RKO (cell line): Measurements from ENCODE around the gene TBX5.

Source experiments
- DNase-seq: peaks from one replicate; pipeline ENCODE4 v3.0.0-alpha.2; 2016; ENCODE audit warnings: low spot score

TBX5 gene

DNA sequence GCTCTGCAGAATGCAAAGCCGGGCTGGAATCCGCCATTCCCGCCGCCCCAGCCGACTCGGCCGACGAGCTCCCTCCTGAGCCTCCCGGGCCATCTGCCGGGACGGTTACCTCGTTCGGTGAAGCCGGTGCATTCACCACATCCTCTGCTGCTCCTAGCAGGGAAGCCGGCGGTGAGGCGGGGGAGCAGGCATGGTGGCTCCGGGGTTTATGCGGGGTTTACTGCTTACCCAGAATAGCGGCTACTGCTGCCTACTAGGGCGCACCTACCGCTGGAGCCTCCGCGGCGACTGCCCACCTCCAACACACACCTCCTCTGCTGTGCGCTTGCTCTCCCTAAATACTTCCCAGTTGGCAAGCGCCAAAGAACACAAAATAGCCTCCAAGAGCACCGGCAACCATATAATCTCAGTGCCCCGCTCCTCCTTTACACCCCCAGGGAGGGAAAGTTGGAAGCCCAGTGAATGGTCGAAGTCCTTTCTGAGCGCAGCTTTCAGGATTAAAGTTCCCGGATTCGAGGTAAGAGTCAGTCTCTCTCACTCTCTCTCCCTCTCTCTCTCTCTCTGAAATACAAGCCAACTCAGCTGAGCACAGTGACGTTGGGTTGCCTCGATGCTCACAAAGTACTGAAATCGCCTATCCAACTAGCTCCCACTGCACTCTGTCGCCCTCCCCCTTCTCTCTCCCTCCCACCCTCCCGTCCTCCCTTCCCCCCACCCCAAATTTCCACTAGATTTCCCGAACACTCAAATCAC lies at the start of gene TBX5:
Gene TBX5 (minus strand): TSS at position 626 of the 753 bp plus-strand sequence. CDS start 2,246 bp downstream, outside the sequence.
- no peak for DNase-seq

DNA sequence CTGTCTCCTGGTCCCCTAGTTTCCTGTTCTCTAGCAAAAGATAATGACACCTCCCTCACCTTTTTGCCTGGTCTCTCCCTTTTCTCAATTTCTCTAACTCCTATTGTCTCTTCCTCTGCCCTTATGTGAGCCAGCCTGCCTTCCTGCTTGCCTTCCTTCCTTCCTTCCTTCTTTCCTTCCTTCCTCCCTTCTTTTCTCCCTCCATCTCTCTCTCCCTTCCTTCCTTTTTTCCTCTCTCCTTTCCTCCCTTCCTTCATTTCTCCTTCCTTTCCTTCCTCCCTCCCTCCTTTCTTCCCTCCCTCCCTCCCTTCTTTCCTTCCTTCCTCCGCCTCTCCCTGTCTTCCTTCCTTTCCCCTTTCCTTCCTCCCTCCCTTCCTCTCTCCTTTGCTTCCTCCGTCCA lies 45.7 kb upstream of the TBX5 start:
- no peak for DNase-seq

DNA sequence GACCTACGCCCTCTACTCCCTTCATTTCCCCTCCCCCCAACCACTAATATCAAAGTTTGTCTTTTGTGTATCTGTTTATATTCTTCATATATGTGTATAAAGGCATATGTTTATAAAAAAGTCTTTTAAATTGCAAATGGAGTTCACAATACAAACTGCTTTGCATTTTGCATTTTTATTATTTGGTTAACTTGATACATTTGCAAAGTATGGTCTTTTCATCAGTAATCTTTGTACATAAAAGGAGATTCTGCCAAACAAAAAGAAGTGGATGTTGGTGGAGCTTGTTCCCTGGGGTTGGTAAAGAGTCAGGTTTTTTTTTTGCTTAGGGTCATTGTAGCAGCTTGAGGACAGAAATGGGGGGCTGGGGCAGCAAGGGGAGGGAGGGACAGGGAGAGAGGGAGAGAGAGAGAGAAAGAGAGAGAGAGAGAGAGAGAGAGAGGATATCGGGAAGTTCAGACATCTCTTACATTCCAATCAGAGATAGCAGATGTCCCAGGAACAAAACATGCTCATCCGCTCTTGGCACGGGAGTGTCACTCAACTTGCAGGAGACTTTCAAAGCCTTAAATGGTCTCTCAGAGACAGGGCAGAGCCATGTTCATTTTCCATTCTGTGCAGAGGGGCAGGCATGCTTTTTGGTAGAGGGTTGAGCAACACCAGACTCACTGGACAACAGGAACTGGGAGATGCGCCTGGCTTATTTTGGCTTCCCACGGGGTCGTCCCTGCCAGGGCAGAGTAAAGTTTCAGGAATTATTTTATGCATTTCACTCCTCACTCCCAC lies 44.8 kb upstream of the TBX5 start:
- DNase-seq, result no peak

DNA sequence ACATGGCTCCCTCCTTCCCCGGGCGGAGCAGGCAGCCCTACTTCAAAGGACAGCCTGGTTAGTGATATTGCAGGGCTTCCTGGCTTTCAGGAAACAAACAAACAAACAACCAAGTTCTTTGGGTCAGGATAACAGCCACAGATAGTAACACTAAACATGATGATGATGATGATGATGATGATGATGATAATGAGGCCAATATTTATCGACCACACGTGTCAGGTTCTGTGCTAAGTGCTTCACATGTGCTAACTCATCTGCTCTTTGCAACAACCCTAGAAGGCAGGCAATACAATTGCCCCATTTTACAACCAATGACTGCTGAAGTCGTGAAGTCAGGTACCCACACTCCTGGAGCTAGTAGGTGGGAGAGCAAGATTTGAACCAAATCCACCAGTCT lies 44.1 kb upstream of the TBX5 start:
- no peak for DNase-seq

DNA sequence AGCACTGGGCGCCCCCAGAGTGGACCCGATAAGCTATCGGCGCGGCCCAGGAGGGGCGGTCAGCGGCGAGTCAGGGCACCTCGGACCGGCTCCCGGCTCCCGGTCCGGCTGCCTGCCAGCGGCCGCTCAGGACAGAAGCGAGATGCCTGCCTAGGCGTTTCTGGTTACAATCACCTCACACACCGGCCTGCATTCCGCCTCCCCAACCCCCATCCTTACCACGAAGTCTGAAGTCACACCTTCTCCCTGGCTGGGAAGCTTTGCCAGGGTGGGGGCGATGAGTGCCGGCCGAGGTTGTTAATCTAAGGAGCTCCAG lies 42.6 kb upstream of the TBX5 start:
- DNase-seq, result no peak

DNA sequence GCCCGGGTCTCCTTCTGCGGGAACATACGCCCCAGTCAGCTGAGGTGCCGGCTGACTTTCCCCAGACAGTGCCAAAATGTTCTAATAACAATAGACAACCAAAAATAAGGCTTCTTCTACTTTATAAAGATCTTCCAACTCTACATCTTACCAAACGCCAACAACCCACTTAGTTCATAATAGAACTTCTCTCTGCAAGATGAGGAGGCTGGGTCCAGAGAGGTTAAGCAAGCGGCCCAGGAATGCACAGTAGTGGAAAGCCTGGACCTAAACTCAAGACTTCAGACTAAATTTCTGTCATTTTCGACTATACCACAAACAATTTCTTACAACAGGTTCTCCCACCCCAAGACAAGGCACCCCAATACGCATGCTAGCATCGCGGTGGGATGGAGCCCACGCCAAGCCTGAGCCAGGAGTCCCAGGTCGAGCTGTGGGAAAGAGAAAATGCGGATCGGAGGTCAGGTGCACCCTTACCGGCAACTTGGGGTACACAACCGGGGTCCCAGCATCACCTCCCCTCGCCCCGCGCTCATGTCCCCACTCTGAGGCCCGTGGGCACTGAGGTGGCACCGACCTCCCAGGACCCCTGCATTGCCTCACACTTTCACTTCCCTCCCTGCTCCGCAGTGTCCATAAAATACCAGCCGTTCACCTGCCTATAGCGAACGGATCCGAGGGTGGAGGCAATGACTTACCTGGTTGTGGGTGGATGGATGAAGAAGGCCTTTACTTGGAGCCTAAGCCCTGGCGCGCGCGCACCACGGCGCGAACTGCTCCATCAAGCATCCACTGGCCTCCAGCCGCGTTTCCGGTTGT lies 42.1 kb upstream of the TBX5 start:
- no peak for DNase-seq

DNA sequence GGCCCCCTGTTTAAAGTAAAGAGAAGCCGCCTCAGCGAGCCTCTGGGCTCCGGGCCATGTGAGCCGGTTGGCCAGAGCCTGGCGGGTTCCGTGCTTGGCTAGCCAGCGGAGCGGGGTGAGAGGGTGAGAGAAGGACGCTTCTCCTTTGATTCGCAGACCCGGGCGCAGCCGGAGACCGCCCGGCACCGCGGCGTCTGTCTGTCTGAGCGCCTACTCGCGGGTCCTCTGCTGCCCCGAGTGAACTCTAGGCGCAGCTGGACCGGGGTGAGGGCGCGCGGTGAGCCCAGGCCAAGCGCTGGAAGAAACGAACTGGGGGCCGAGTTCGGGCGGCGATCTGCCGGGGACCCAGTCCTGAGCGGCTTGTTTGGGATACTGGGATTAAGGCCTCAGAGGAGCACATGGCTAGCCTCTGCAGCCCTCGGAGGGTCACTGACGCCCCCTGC lies 41.4 kb upstream of the TBX5 start:
- DNase-seq, result no peak

DNA sequence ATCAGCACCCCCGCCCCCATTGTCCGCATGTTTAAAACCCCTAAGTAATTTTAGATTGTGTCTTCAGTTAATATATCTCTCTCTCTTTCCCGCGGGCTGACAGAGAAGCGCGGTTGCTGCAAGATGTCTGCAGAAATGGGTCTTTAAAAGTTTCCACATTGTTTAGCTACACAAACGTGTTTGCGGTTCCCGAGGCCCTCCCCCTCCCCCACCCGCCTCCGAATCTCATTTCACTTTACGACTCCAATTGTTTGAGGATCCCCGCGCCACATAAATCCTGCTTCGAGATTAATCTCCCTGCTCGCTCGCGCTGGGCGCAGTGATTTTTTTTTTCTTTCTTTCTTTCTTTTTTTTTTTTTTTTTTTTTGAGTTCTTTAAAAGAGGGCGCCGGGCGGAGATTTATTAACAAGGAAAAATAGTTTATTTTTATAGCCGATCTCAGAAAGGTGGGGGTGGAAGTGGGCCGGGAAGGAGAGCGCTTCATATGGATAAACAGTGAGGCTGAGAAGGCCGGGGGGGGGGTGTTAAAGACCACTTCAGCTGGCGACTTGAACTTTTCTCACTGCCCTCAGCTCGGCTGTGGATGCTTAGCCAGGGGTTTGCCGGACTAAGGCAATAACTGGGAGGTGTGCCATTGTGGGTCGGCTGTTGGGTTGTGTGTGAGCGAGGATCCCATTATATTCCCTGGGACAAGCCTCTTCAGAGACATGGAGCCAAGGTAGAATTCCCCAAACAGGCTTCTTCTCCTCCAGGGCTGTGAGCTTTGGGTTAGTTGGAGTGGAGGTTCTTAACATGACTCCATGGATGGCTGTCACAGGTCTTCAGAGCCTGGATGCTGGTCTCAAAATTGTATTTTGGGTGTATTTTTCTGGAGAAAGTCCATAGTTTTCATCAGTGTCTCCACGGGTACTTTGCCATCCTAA lies 39.7 kb upstream of the TBX5 start:
- no peak for DNase-seq

DNA sequence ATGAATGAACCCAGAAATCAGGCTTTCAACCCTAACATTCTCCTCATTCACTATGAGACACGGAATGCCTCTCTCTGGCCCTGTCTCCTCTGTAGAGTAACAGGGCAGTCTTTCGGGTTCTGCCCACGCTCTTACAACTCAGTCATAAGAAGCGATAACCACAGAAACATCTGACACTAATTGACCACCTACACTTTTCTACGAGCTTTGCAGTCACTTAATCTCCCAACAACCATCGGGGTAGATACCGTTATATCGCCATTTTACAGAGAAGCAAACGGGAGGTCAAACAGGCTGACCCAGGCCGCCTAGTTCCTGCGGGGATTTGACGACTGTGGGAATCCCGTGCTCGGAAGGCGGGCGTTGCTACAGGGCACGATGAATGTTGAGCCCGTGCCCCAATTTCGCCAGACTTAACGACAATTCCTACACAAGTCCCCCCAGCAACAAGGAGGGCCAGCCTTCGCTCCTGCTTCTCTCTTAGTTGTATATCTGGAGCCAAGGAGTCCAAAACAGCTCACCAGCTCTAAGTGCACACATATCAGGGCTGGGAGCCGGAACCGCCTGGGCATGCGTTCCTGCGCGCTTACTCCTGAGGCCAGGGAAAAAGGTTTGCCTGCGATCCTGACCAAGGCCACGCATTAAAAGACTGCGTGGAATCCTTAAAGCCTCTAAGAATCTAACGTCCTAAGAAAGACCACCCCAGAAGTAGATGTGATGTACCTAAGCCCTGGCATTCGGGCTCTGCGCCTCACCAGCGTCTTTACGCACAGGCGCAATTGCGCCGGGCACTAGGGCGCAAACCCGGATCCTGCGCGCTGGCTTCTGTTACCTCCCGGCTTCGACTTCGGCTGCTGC lies 38.7 kb upstream of the TBX5 start:
- no peak for DNase-seq

DNA sequence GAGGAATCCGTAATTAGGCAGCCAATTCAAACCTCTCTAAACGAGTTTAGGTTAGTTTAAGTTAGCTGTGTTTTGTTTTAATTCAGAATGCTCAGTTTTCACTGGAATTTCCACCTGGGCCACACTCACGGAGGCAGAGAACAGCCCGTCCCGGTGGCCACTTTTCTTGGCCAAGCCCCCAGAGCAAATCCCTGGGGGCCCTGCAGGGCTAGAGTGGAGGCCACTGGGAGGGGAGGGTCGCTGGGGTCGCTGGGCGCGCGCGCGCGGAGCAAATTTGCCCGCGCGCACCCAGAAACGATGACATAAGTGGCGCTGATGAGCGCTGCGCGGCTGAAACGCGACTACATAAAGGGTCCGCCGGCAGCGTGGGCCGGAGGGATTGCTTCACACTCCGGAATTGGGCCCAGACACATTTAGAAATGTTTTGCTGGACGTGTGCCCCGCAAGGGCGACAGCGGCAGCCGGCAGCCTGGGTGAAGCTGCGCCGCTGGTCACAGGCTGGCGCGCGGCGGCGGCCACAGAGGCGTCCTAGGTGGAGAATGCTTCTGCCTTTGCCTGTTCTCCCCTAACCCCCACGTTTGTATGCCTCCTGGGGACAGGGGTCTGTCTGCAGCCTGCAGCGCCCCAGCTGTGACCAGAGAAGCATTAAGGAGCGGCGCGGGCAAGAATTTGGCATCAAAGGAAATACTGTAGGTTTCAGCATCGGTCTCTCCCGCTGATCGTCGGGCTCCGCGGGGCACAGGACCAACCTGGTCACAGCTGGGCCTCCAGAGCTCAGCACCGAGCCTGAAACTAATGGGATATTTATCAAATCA lies 37.9 kb upstream of the TBX5 start:
- no peak for DNase-seq

DNA sequence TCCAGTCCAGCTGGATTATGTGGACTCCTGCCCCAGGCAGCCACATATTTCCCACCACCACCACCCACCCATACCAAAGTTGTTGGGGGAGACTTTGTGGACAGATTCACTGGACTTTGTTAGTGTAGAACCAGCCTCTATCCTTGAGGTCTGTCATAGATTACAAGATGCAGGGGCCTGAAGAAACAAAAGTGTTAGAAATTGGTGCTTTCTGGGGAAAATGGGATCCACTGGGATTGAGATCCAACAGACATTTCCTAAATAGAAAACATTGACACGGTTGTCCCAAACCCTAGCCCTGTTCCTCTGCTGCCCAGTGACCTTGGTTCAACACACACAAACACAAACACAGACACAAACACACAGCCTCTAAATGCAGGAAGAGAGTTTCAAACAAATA lies 36.6 kb upstream of the TBX5 start:
- DNase-seq, result no peak

DNA sequence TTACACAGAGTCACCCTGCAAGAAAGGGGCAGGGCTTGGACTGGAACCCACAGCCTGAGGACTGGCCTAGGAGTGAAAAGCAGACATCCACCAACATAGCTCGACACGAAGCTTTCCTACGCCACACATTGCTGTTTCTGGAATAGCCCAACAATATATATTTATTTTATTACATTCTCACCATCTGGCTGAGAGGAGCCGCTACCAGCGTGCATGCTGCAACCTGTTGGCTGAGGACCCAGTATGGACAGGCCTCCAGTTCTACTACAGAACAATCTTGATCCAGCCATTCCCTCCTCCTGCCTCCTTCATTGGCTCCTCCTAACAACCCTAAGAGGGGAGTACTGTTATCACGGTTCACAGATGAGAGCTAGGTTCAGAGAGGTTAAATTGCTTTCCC lies 35.6 kb upstream of the TBX5 start:
- DNase-seq, result no peak

DNA sequence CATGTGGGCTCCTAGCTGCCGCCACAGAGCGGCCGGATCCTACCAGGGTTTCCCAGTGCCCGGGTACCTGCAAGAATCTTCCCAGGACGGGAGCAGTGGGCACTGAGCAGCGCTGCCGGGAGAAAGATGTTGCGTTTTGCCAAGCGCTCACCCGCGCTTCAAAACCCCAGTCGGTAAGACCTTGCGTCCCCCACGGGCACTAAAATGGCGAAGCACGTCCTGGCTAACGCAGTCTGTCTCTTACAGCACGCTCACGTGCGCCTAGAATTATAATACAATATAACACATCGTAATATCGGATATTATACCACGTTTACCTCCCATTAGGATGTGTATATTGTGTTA lies 35.1 kb upstream of the TBX5 start:
- DNase-seq, result no peak

DNA sequence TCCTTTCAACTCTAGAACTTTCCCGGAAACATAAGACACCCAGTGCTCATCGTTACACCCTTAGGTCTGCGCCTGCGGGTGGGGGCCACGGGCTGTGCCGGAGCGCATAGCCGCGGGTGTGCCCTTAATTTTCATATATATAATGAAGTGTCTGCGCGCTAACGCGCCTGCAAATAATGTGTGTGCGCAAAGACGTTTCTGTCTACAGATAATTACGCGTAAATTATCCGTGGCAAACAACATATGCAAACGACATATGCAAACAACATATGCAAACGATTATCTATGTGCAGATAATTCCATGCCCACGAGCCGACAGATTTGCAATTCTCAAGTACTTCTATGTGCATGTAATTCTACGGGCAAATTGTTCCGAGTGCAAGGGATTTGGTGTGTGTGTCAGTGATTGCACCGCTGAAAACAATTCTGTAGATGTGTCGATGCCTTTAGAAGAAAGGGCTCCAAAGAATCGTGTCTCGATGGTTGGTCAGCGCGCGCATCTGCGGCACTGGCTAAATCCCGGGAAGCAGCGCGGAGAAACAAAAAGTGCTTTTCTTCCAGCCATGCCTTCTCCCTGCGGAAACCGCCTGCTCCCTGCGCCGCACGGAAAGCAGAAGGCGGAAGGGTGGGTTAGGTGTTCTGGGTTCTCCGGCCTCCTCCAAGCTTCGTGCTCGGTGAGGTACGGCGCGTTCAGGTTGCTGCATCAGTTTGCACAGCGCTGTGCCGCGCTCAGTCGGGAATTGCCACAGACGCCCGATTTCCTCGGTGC lies 34.5 kb upstream of the TBX5 start:
- DNase-seq, result no peak

DNA sequence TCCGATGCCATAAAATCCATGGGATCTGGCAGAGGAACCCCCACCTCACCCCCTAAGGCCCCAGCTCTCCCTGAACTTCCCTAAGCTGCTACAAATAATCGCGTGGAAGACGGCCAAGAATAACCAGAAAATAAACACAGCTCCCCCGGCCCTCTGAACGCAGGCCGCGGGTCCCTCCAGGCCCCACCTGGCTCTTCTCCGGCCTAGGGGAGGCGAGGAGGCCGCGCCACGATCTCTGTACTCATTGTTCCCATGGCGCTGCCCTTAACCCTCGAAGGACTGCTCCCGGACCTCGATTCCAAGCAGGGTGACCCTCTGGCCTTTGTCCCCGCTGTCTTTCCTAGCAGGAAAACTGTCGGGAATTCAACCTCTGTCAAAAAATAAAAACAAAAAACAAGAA lies 33.9 kb upstream of the TBX5 start:
- no peak for DNase-seq

DNA sequence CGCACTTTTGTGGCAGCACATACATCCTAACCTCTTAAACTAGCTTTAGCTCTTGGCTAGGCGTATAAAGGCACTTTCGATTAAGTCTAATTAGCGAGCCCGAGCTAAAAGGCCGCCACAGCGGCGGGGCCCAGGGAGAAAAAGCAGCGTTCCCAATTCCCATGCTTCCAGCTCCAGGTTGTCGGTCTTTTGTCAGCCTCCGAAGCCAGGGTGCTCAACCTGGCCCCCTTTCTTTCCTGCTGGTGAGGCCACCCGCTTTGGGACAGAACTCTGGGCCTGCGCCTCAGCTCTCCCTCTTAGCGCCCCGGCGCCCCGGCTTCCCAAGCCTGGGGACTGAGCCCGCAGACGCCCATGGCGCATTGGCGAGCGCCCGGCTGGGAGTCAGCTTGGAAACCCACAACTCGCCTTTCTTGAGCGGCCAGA lies 33.3 kb upstream of the TBX5 start:
- no peak for DNase-seq

DNA sequence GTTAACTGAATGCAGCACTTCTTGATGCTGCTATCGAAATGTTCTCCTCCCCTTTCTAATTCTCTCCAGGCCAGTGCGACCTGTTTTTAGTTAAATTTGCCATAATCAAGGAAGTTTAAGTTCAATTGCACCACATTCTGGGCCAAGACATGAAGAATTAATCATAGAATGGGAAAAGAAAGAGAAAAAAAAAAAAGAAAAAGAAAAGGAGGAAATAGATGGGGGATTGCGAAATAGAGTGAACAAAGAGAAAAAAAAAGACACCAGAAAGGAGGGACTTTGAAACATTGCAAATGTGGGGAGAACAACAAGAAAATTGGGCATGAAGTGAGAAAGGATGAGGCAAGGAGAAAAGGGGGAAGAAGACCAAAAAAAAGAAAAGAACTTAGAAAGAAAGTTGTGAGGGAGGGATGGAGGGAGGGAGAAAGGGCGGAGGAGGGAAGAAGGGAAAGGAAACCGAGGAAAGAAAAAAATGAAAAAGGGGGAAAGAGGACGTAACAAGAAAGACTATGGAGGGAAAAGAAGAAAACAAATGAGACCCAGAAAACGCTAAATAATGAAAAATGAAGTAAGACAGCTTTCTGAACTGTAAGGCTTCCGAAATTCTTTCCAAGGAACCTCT lies 32.8 kb upstream of the TBX5 start:
- DNase-seq, result no peak

DNA sequence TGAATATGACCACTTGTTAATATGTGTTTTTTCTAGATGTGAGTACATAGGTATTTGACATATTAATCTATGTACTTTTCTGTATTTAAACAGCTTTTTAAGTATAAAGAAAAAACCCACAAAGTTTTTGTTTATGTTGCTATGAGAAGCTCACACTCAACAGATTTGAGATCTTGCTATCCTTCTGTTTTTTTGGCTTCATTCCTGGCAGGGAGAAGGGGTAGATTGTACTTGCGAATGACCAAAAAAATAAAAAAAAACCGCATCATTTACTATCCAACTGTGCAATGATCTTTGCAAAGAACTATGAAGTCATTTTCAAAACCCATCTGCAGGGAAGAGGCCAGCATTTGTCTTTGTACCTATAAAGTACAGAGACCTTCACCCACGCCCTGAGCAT lies 28.4 kb upstream of the TBX5 start:
- no peak for DNase-seq

DNA sequence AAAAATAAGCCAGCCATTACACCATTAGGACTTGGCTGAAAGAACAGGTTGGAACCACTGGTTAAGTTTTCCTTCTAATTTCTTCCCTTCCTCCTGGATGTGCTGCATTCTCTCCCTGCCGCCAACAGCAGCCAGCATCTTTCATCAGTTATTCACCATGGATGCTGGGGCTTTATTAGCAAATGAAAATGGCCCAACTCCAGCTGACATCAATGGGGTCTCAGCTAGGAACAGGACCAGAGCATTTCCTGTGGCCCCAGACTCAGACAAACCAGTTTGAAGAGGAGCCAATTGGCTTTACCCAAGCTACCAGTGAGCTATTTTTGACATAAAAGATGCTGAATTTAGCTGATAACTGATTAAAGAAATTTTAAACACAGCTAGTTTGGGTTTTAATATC lies 26.0 kb upstream of the TBX5 start:
- DNase-seq, result no peak
